Central memory CD8-positive, alpha-beta T cell (primary cell): ENCODE measurements around the gene FHIT.

Experiments used
- ATAC-seq: fragments of 150-1000 bp; cut with Tn5 transposase; replicated peaks from 2 replicates; pipeline ENCODE4 v1.10.0; 2022; ENCODE audit warnings: mild to moderate bottlenecking, moderate FRiP score, moderate number of reproducible peaks; ENCODE audit not compliant: poor library complexity, severe bottlenecking; ENCODE audit errors: extremely low read depth
- DNase-seq, 2 donors: peaks; one replicate each; pipeline ENCODE4 v3.0.0; 2021; ENCODE audit warnings: low spot score in 2 of 2
- H3K27ac Mint-ChIP-seq: one replicate; pipeline ENCODE4 v1.8.0; 2022; ENCODE audit warnings: low read depth, mild to moderate bottlenecking, moderate library complexity, mixed read lengths
- H3K27me3 Mint-ChIP-seq: one replicate; pipeline ENCODE4 v1.8.0; 2022; ENCODE audit warnings: mixed read lengths
- H3K36me3 Mint-ChIP-seq: one replicate; pipeline ENCODE4 v1.8.0; 2022; ENCODE audit warnings: mild to moderate bottlenecking, moderate library complexity, mixed read lengths; ENCODE audit not compliant: insufficient read depth
- H3K4me1 Mint-ChIP-seq: one replicate; pipeline ENCODE4 v1.8.0; 2022; ENCODE audit warnings: mixed read lengths
- H3K4me3 Mint-ChIP-seq: one replicate; pipeline ENCODE4 v1.8.0; 2022; ENCODE audit warnings: mild to moderate bottlenecking, moderate library complexity, mixed read lengths
- H3K9me3 Mint-ChIP-seq: one replicate; pipeline ENCODE4 v1.8.0; 2022; ENCODE audit warnings: mixed read lengths

Gene FHIT

GRCh38 chr3:61253756-61254155, 2.5 kb upstream of the FHIT start:
- no peak overlapping the region for H3K27ac Mint-ChIP-seq
- ATAC-seq (no peak), DNase-seq (no peak)
- H3K36me3 Mint-ChIP-seq = peaks cover 9% of the 10 kb centered on the region
- H3K4me1 Mint-ChIP-seq = peaks cover 24% of the 10 kb centered on the region
- peaks cover 22% of the 10 kb centered on the region for H3K27me3 Mint-ChIP-seq
- no peak overlapping the region for H3K4me3 Mint-ChIP-seq
- no peaks in the 10 kb centered on the region for H3K9me3 Mint-ChIP-seq

- Mint-ChIP-seq H3K4me1 (peaks cover 24% of the 10 kb centered on the region), H3K9me3 (no peaks in the 10 kb centered on the region), H3K4me3 (peak overlapping the region; percentile 85), H3K36me3 (peaks cover 10% of the 10 kb centered on the region), H3K27ac (no peak overlapping the region), H3K27me3 (peaks cover 22% of the 10 kb centered on the region)
- DNase-seq (no peak), ATAC-seq (no peak)
Measured at GRCh38 chr3:61252836-61253235, 1.6 kb upstream of the FHIT start.

GRCh38 chr3:61250784-61251173, 473 bp downstream of the FHIT start:
- peaks cover 10% of the 10 kb centered on the region for H3K36me3 Mint-ChIP-seq
- H3K4me1 Mint-ChIP-seq = peaks cover 24% of the 10 kb centered on the region
- ATAC-seq = no peak
- no peak overlapping the region for H3K27ac Mint-ChIP-seq
- peaks cover 22% of the 10 kb centered on the region for H3K27me3 Mint-ChIP-seq
- H3K4me3 Mint-ChIP-seq = peak overlapping the region; percentile 85
- no peaks in the 10 kb centered on the region for H3K9me3 Mint-ChIP-seq
- DNase-seq = no peak

GRCh38 chr3:61248496-61248895, 2.8 kb downstream of the FHIT start:
- ATAC-seq = no peak
- peaks cover 24% of the 10 kb centered on the region for H3K4me1 Mint-ChIP-seq
- no peaks in the 10 kb centered on the region for H3K9me3 Mint-ChIP-seq
- no peak overlapping the region for H3K27ac Mint-ChIP-seq
- H3K4me3 Mint-ChIP-seq = no peak overlapping the region
- H3K36me3 Mint-ChIP-seq = peaks cover 10% of the 10 kb centered on the region
- H3K27me3 Mint-ChIP-seq = peaks cover 38% of the 10 kb centered on the region
- DNase-seq = no peak

- no peak overlapping the region for H3K4me3 Mint-ChIP-seq
- H3K27ac Mint-ChIP-seq = no peak overlapping the region
- peaks cover 21% of the 10 kb centered on the region for H3K4me1 Mint-ChIP-seq
- ATAC-seq = no peak
- H3K27me3 Mint-ChIP-seq = peaks cover 29% of the 10 kb centered on the region
- no peaks in the 10 kb centered on the region for H3K9me3 Mint-ChIP-seq
- H3K36me3 Mint-ChIP-seq = peaks cover 10% of the 10 kb centered on the region
- no peak for DNase-seq
Measured at GRCh38 chr3:61247191-61247590, 4.1 kb downstream of the FHIT start.

GRCh38 chr3:61239871-61240270, 11.4 kb downstream of the FHIT start:
- no peaks in the 10 kb centered on the region for H3K4me1 Mint-ChIP-seq
- no peaks in the 10 kb centered on the region for H3K36me3 Mint-ChIP-seq

GRCh38 chr3:61237858-61238257, 13.4 kb downstream of the FHIT start:
- Mint-ChIP-seq H3K27ac (no peak overlapping the region), H3K4me1 (no peaks in the 10 kb centered on the region), H3K4me3 (no peak overlapping the region), H3K36me3 (no peaks in the 10 kb centered on the region), H3K9me3 (no peaks in the 10 kb centered on the region), H3K27me3 (no peaks in the 10 kb centered on the region)
- ATAC-seq = no peak
- no peak for DNase-seq

More at GRCh38 chr3:61239871-61240270, 11.4 kb downstream of the FHIT start:
- no peak for ATAC-seq
- H3K9me3 Mint-ChIP-seq = no peaks in the 10 kb centered on the region
- no peak overlapping the region for H3K27ac Mint-ChIP-seq
- no peak overlapping the region for H3K4me3 Mint-ChIP-seq
- H3K27me3 Mint-ChIP-seq = peaks cover 18% of the 10 kb centered on the region
- no peak for DNase-seq

GRCh38 chr3:61236556-61236955, 14.7 kb downstream of the FHIT start:
- no peak for ATAC-seq
- no peaks in the 10 kb centered on the region for H3K4me1 Mint-ChIP-seq
- no peak for DNase-seq
- no peak overlapping the region for H3K4me3 Mint-ChIP-seq
- H3K27me3 Mint-ChIP-seq = no peaks in the 10 kb centered on the region
- no peaks in the 10 kb centered on the region for H3K9me3 Mint-ChIP-seq
- no peaks in the 10 kb centered on the region for H3K36me3 Mint-ChIP-seq
- H3K27ac Mint-ChIP-seq = no peak overlapping the region

- H3K4me3 Mint-ChIP-seq = no peak overlapping the region
- no peak for ATAC-seq
- H3K36me3 Mint-ChIP-seq = no peaks in the 10 kb centered on the region
- H3K4me1 Mint-ChIP-seq = no peaks in the 10 kb centered on the region
- no peaks in the 10 kb centered on the region for H3K9me3 Mint-ChIP-seq
- no peak for DNase-seq
- no peaks in the 10 kb centered on the region for H3K27me3 Mint-ChIP-seq
- no peak overlapping the region for H3K27ac Mint-ChIP-seq
Measured at GRCh38 chr3:61233746-61234145, 17.5 kb downstream of the FHIT start.

GRCh38 chr3:61231693-61232092, 19.6 kb downstream of the FHIT start:
- no peaks in the 10 kb centered on the region for H3K4me1 Mint-ChIP-seq
- no peak overlapping the region for H3K27ac Mint-ChIP-seq
- no peaks in the 10 kb centered on the region for H3K36me3 Mint-ChIP-seq
- DNase-seq = no peak
- H3K27me3 Mint-ChIP-seq = no peaks in the 10 kb centered on the region
- no peaks in the 10 kb centered on the region for H3K9me3 Mint-ChIP-seq
- ATAC-seq = no peak
- H3K4me3 Mint-ChIP-seq = no peak overlapping the region

- Mint-ChIP-seq H3K27me3 (no peaks in the 10 kb centered on the region), H3K9me3 (no peaks in the 10 kb centered on the region), H3K4me1 (no peaks in the 10 kb centered on the region), H3K27ac (no peak overlapping the region), H3K4me3 (no peak overlapping the region), H3K36me3 (no peaks in the 10 kb centered on the region)
- ATAC-seq (no peak), DNase-seq (no peak)
Measured at GRCh38 chr3:61227799-61228198, 23.5 kb downstream of the FHIT start.

GRCh38 chr3:61226166-61226686, 25.0 kb downstream of the FHIT start:
- no peaks in the 10 kb centered on the region for H3K27me3 Mint-ChIP-seq

GRCh38 chr3:61224823-61225222, 26.4 kb downstream of the FHIT start:
- ATAC-seq = no peak
- DNase-seq = no peak
- Mint-ChIP-seq H3K4me3 (no peak overlapping the region), H3K36me3 (no peaks in the 10 kb centered on the region), H3K27me3 (no peaks in the 10 kb centered on the region), H3K27ac (no peak overlapping the region), H3K9me3 (no peaks in the 10 kb centered on the region), H3K4me1 (no peaks in the 10 kb centered on the region)

More at GRCh38 chr3:61226166-61226686, 25.0 kb downstream of the FHIT start:
- DNase-seq (no peak), ATAC-seq (no peak)
- H3K4me1 Mint-ChIP-seq = no peaks in the 10 kb centered on the region
- H3K4me3 Mint-ChIP-seq = no peak overlapping the region
- H3K36me3 Mint-ChIP-seq = no peaks in the 10 kb centered on the region
- no peak overlapping the region for H3K27ac Mint-ChIP-seq
- no peaks in the 10 kb centered on the region for H3K9me3 Mint-ChIP-seq

GRCh38 chr3:61223451-61223850, 27.8 kb downstream of the FHIT start:
- DNase-seq = no peak
- Mint-ChIP-seq H3K27me3 (no peaks in the 10 kb centered on the region), H3K9me3 (no peaks in the 10 kb centered on the region), H3K4me3 (no peak overlapping the region), H3K4me1 (no peaks in the 10 kb centered on the region), H3K36me3 (no peaks in the 10 kb centered on the region), H3K27ac (no peak overlapping the region)
- ATAC-seq = no peak
